Naive thymus-derived CD8-positive, alpha-beta T cell (primary cell): ENCODE measurements around the gene GSTM4. TPM values are rescaled to one million over a fixed set of nuclear protein-coding genes. Genes with fewer than 3 reads are reported as not detected.

Experiments
- ATAC-seq, 2 donors: fragments of 150-1000 bp; cut with Tn5 transposase in 1 of 2; sonication (Bioruptor Pico), chemical (Tn5 transposase) in 1 of 2; 1 replicate in 1 of 2; 2 replicates in 1 of 2; pipeline ENCODE4 v1.10.0; 2021; ENCODE audit warnings: mild to moderate bottlenecking in 2 of 2, moderate library complexity in 2 of 2
- POLR2A ChIA-PET: fragments of 350-600 bp; sonication (Branson Sonifier 250); formaldehyde crosslinking; loops from one replicate; lab custom pipeline; 2021; ENCODE audit warnings: antibody characterized with exemption; lab: Charles Lee
- DNase-seq, 10 donors: peaks; one replicate each; pipeline versions ENCODE4 v3.0.0 to v3.0.0-alpha.2; 2020 to 2022
- H3K27ac Mint-ChIP-seq, 10 donors: one replicate each; pipeline ENCODE4 v1.8.0; 2020 to 2022; ENCODE audit warnings: mild to moderate bottlenecking in 10 of 10, mixed read lengths in 10 of 10, moderate library complexity in 4 of 10, inconsistent platforms in 1 of 10
- H3K27me3 Mint-ChIP-seq, 5 donors: one replicate each; pipeline ENCODE4 v1.8.0; 2021 to 2022; ENCODE audit warnings: mixed read lengths in 5 of 5
- H3K36me3 Mint-ChIP-seq, 3 donors: one replicate each; pipeline ENCODE4 v1.8.0; 2020 to 2022; ENCODE audit warnings: mixed read lengths in 3 of 3, mild to moderate bottlenecking in 2 of 3, inconsistent platforms in 1 of 3
- H3K4me1 Mint-ChIP-seq, 4 donors: one replicate each; pipeline ENCODE4 v1.8.0; 2021 to 2022; ENCODE audit warnings: mixed read lengths in 4 of 4
- H3K4me3 Mint-ChIP-seq, 10 donors: one replicate each; pipeline ENCODE4 v1.8.0; 2020 to 2022; ENCODE audit warnings: mild to moderate bottlenecking in 10 of 10, mixed read lengths in 10 of 10, moderate library complexity in 6 of 10, inconsistent platforms in 1 of 10
- H3K9me3 Mint-ChIP-seq, 9 donors: one replicate each; pipeline ENCODE4 v1.8.0; 2020 to 2022; ENCODE audit warnings: mixed read lengths in 9 of 9, mild to moderate bottlenecking in 3 of 9, inconsistent platforms in 1 of 9, moderate library complexity in 1 of 9
- polyA plus RNA-seq, 3 donors: library from polyadenylated mRNA; unstranded; fragments of 300-500 nt; fragmentation: Illumina TruSeq; gene quantifications; one replicate each; pipeline ENCODE4 v1.2.3, GENCODE V29; 2021
- total RNA-seq, 8 experiments: library from RNA in 2 of 8; stranded (reverse) in 2 of 8; gene quantifications; one replicate each; pipeline ENCODE4 v1.2.3 and lab custom pipeline; 2021 to 2026

The GSTM4 gene
- total RNA-seq (1 to 10 TPM; 2.5 to 3.8 TPM), polyA plus RNA-seq (10 to 100 TPM in 2 of 3 donors, 1 to 10 TPM in 1; 8.6 to 17.4 (median 17.3) TPM), total RNA-seq (lab: John Stamatoyannopoulos, UW) (2.0 to 14.7 (median 7.2) reads per million in 6 experiments)

GRCh38 chr1:109655615-109656519 lies at the start of gene GSTM4:
Gene GSTM4 (plus strand): TSS chr1:109656099. CDS start chr1:109656390, 291 bp downstream.
- peaks cover 0 to 15% (median 0%) of the 10 kb centered on the region in 3 donors for H3K36me3 Mint-ChIP-seq
- peak; percentile 84 to 90 for ATAC-seq
- H3K27ac Mint-ChIP-seq = peak within 1 kb of the TSS; percentile 76 to 96 (median 90)
- peak in 8 of 10 donors; percentile 24 to 63 (median 54) for DNase-seq
- H3K27me3 Mint-ChIP-seq = peaks cover 0 to 10% (median 0%) of the 10 kb centered on the region in 5 donors
- peak within 1 kb of the TSS; percentile 88 to 97 (median 93) for H3K4me3 Mint-ChIP-seq
- H3K4me1 Mint-ChIP-seq = peaks cover 11 to 41% (median 31%) of the 10 kb centered on the region in 4 donors
- H3K9me3 Mint-ChIP-seq = no peaks in the 10 kb centered on the region
- POLR2A ChIA-PET = interaction anchor here (0.7 to 1.7 kb wide), 4 partner anchors 15 to 555 kb away, joined by 3 to 4 read pairs (median 4); partner anchors contain the start of gene GNAI3

GRCh38 chr1:109609881-109610280 lies 46.0 kb upstream of the GSTM4 start:
- no peak for ATAC-seq
- no peak for DNase-seq
- peaks cover 0 to 4% (median 1%) of the 10 kb centered on the region in 4 donors for H3K4me1 Mint-ChIP-seq
- no peaks in the 10 kb centered on the region for H3K27me3 Mint-ChIP-seq
- POLR2A ChIA-PET = no interaction called here
- H3K36me3 Mint-ChIP-seq = no peaks in the 10 kb centered on the region
- H3K9me3 Mint-ChIP-seq = no peaks in the 10 kb centered on the region
- no peak overlapping the region for H3K4me3 Mint-ChIP-seq
- peak overlapping the region in 2 of 10 donors; percentile 57 to 71 for H3K27ac Mint-ChIP-seq

GRCh38 chr1:109610609-109611307 lies 45.1 kb upstream of the GSTM4 start:
- H3K4me3 Mint-ChIP-seq = no peak overlapping the region
- peaks cover 0 to 3% (median 1%) of the 10 kb centered on the region in 4 donors for H3K4me1 Mint-ChIP-seq
- H3K27me3 Mint-ChIP-seq = no peaks in the 10 kb centered on the region
- no peaks in the 10 kb centered on the region for H3K36me3 Mint-ChIP-seq
- POLR2A ChIA-PET = no interaction called here
- ATAC-seq (no peak), DNase-seq (no peak)
- no peaks in the 10 kb centered on the region for H3K9me3 Mint-ChIP-seq
- no peak overlapping the region for H3K27ac Mint-ChIP-seq

- H3K27ac Mint-ChIP-seq = no peak overlapping the region
- H3K9me3 Mint-ChIP-seq = no peaks in the 10 kb centered on the region
- H3K36me3 Mint-ChIP-seq = no peaks in the 10 kb centered on the region
- POLR2A ChIA-PET = no interaction called here
- DNase-seq (no peak), ATAC-seq (no peak)
- H3K27me3 Mint-ChIP-seq = no peaks in the 10 kb centered on the region
- H3K4me3 Mint-ChIP-seq = peak overlapping the region in 1 of 10 donors; percentile 51
- H3K4me1 Mint-ChIP-seq = peaks cover 7 to 10% (median 7%) of the 10 kb centered on the region in 4 donors
Measured at GRCh38 chr1:109611308-109611990, 44.5 kb upstream of the GSTM4 start.

GRCh38 chr1:109613361-109614147 lies 42.3 kb upstream of the GSTM4 start:
- ATAC-seq = no peak
- Mint-ChIP-seq H3K27me3 (no peaks in the 10 kb centered on the region), H3K4me3 (no peak overlapping the region), H3K36me3 (no peaks in the 10 kb centered on the region), H3K27ac (peak overlapping the region in 1 of 10 donors; percentile 21), H3K4me1 (peaks cover 13 to 23% (median 19%) of the 10 kb centered on the region in 4 donors), H3K9me3 (no peaks in the 10 kb centered on the region)
- no peak for DNase-seq
- POLR2A ChIA-PET = no interaction called here

- ATAC-seq = peak in 1 of 2 donors; percentile 9
- POLR2A ChIA-PET = no interaction called here
- Mint-ChIP-seq H3K27me3 (no peaks in the 10 kb centered on the region), H3K27ac (peak overlapping the region in 9 of 10 donors; percentile 32 to 81 (median 65)), H3K4me1 (peaks cover 23 to 46% (median 33%) of the 10 kb centered on the region in 4 donors), H3K9me3 (no peaks in the 10 kb centered on the region), H3K36me3 (no peaks in the 10 kb centered on the region), H3K4me3 (no peak overlapping the region)
- peak in 1 of 10 donors; percentile 31 for DNase-seq
Measured at GRCh38 chr1:109615879-109616278, 40.0 kb upstream of the GSTM4 start.

- peak overlapping the region; percentile 6 to 84 (median 56) for H3K27ac Mint-ChIP-seq
- no peaks in the 10 kb centered on the region for H3K27me3 Mint-ChIP-seq
- no peak for DNase-seq
- POLR2A ChIA-PET = interaction anchor here (1.2 kb wide), 1 partner anchor 68 kb away, joined by 4 read pairs; the partner anchor contains the start of gene GNAI3
- peak overlapping the region in 1 of 10 donors; percentile 23 for H3K4me3 Mint-ChIP-seq
- no peaks in the 10 kb centered on the region for H3K36me3 Mint-ChIP-seq
- peaks cover 23 to 50% (median 35%) of the 10 kb centered on the region in 4 donors for H3K4me1 Mint-ChIP-seq
- no peaks in the 10 kb centered on the region for H3K9me3 Mint-ChIP-seq
- no peak for ATAC-seq
Measured at GRCh38 chr1:109616391-109616790, 39.5 kb upstream of the GSTM4 start.

GRCh38 chr1:109617291-109617801 lies 38.6 kb upstream of the GSTM4 start:
- Mint-ChIP-seq H3K36me3 (no peaks in the 10 kb centered on the region), H3K27me3 (no peaks in the 10 kb centered on the region), H3K9me3 (no peaks in the 10 kb centered on the region), H3K27ac (peak overlapping the region in 7 of 10 donors; percentile 11 to 81 (median 64)), H3K4me3 (peak overlapping the region in 1 of 10 donors; percentile 48), H3K4me1 (peaks cover 31 to 59% (median 44%) of the 10 kb centered on the region in 4 donors)
- DNase-seq (no peak), ATAC-seq (no peak)
- POLR2A ChIA-PET = interaction anchor here (0.5 to 1.2 kb wide), 2 partner anchors 36 to 69 kb away, joined by 3 to 4 read pairs; partner anchors contain the start of gene GNAI3

GRCh38 chr1:109618661-109619575 lies 37.0 kb upstream of the GSTM4 start:
- DNase-seq (no peak), ATAC-seq (no peak)
- Mint-ChIP-seq H3K27ac (peak overlapping the region; percentile 92 to 99 (median 98)), H3K9me3 (no peaks in the 10 kb centered on the region), H3K36me3 (no peaks in the 10 kb centered on the region), H3K4me1 (peaks cover 43 to 75% (median 60%) of the 10 kb centered on the region in 4 donors), H3K27me3 (no peaks in the 10 kb centered on the region), H3K4me3 (peak overlapping the region; percentile 91 to 99 (median 97))
- POLR2A ChIA-PET = interaction anchor here (0.7 to 4.7 kb wide), 5 partner anchors 17 to 366 kb away, joined by 3 to 48 read pairs (median 4); partner anchors contain the start of genes AHCYL1 and GNAI3
